Skeletal muscle tissue (tissue), 4 donors: Measurements from ENCODE around the gene FLNC. TPM values are rescaled to one million over a fixed set of nuclear protein-coding genes. Genes with fewer than 3 reads are reported as not detected.

Experiments used
- H3K27ac ChIP-seq: one replicate; pipeline ENCODE4 v1.7.0; 2013; ENCODE audit warnings: mild to moderate bottlenecking, low read depth, low read length, inconsistent platforms
- H3K27me3 ChIP-seq, 3 donors: one replicate each; pipeline ENCODE4 v1.7.0; 2013; ENCODE audit warnings: low read length in 3 of 3; ENCODE audit not compliant: control insufficient read depth in 3 of 3, insufficient read depth in 3 of 3
- H3K36me3 ChIP-seq, 3 donors: one replicate each; pipeline ENCODE4 v1.7.0; 2013; ENCODE audit warnings: low read length in 3 of 3; ENCODE audit not compliant: control insufficient read depth in 3 of 3, insufficient read depth in 3 of 3
- H3K4me1 ChIP-seq, 3 donors: one replicate each; pipeline ENCODE4 v1.7.0; 2013; ENCODE audit warnings: low read length in 3 of 3, mild to moderate bottlenecking in 3 of 3; ENCODE audit not compliant: control insufficient read depth in 3 of 3, insufficient read depth in 3 of 3
- H3K4me3 ChIP-seq, 3 donors: one replicate each; pipeline ENCODE4 v1.7.0; 2013; ENCODE audit warnings: low read length in 3 of 3
- H3K9ac ChIP-seq, 3 donors: one replicate each; pipeline ENCODE4 v1.7.0; 2013; ENCODE audit warnings: low read length in 3 of 3, mild to moderate bottlenecking in 3 of 3, moderate library complexity in 2 of 3, low read depth in 1 of 3
- H3K9me3 ChIP-seq, 3 donors: one replicate each; pipeline ENCODE4 v1.7.0; 2013; ENCODE audit warnings: low read length in 3 of 3; ENCODE audit not compliant: control insufficient read depth in 3 of 3
- total RNA-seq: library from RNA; depleted of rRNA; stranded (reverse); fragments of >200 nt; gene quantifications from one replicate; pipeline ENCODE4 v1.2.3, GENCODE V29; 2014
- donor health status: Osteomylitis.

Gene FLNC
- total RNA-seq, 1 donor from 2014 or later = 611 TPM

GRCh38 chr7:128801003-128801402 is 29.2 kb upstream of the FLNC start:
- Histone ChIP-seq H3K9ac (no peak overlapping the region), H3K4me1 (peaks cover 0 to 4% (median 3%) of the 10 kb centered on the region in 3 donors), H3K9me3 (no peaks in the 10 kb centered on the region), H3K27me3 (no peaks in the 10 kb centered on the region), H3K4me3 (no peak overlapping the region), H3K36me3 (peaks cover 0 to 5% (median 4%) of the 10 kb centered on the region in 3 donors), H3K27ac (no peak overlapping the region)

DNA sequence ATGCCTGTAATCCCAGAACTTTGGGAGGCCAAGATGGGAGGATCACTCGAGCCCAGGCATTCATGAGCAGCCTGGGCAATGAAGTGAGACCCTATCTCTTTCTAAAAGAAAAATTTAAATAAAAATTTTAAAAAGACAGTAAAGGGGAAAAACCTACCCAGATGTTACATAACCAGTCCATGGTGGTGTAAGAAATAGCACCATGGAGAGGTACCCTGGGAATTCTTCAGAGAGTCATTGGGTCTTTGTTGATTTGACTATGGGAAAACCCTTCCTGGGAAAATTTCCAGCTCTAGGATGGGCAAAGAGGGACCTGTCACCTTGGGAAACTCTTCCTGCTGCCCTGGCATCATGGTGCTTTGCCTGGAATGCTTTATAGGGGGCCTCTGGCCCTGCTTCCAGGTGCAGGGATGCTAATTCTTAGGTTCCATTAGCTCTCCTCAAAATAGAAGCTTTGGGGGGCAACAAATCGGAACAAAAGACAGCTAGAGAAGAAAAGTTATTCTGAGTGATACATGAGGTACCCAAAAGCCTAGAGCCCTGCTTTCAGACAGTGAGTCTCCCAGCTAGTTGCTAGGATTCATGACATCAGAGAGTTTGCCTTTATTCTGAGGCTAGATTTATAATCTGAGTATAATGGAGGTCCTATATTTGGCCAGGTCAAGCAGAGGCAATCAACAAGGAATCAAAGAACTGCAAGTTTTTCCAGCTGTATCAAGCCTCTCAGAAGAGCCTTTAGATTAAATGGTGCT is 28.4 kb upstream of the FLNC start:
- Histone ChIP-seq H3K27ac (no peak overlapping the region), H3K4me3 (no peak overlapping the region), H3K4me1 (no peaks in the 10 kb centered on the region), H3K27me3 (no peaks in the 10 kb centered on the region), H3K9ac (no peak overlapping the region), H3K9me3 (no peaks in the 10 kb centered on the region), H3K36me3 (peaks cover 4 to 5% (median 4%) of the 10 kb centered on the region in 3 donors)

DNA sequence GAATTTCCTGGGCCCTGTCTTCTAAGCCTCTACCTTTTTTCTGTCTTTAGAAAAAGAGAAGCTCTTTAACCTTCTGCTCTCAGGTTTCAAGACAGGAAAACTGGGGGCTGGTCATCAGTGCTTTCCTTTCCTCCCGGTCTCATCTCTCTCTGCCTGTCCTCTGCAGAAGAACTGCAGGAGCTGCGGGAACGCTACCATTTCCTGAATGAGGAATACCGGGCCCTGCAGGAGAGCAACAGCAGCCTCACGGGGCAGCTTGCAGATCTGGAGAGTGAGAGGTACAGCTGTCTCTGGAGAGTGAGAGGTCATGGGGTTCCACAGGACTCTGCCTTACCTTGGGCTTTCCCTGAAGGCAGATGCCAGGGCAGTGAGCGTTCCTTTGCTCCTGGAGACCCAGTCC is 25.7 kb upstream of the FLNC start:
- Histone ChIP-seq H3K27ac (no peak overlapping the region), H3K4me1 (peaks cover 0 to 3% (median 0%) of the 10 kb centered on the region in 3 donors), H3K36me3 (peaks cover 4 to 8% (median 5%) of the 10 kb centered on the region in 3 donors), H3K27me3 (no peaks in the 10 kb centered on the region), H3K4me3 (no peak overlapping the region), H3K9ac (no peak overlapping the region), H3K9me3 (no peaks in the 10 kb centered on the region)

- Histone ChIP-seq H3K27ac (no peak overlapping the region), H3K9ac (no peak overlapping the region), H3K9me3 (no peaks in the 10 kb centered on the region), H3K36me3 (peaks cover 4 to 8% (median 5%) of the 10 kb centered on the region in 3 donors), H3K4me1 (peaks cover 0 to 4% (median 3%) of the 10 kb centered on the region in 3 donors), H3K4me3 (no peak overlapping the region), H3K27me3 (no peaks in the 10 kb centered on the region)
Observed at GRCh38 chr7:128805225-128805624, 25.0 kb upstream of the FLNC start.

- no peak overlapping the region for H3K4me3 ChIP-seq
- no peak overlapping the region for H3K9ac ChIP-seq
- peaks cover 4 to 8% (median 5%) of the 10 kb centered on the region in 3 donors for H3K36me3 ChIP-seq
- H3K27ac ChIP-seq = no peak overlapping the region
- no peaks in the 10 kb centered on the region for H3K9me3 ChIP-seq
- no peaks in the 10 kb centered on the region for H3K27me3 ChIP-seq
- H3K4me1 ChIP-seq = peaks cover 14 to 23% (median 22%) of the 10 kb centered on the region in 3 donors
Observed at GRCh38 chr7:128807191-128807590, 23.0 kb upstream of the FLNC start.

DNA sequence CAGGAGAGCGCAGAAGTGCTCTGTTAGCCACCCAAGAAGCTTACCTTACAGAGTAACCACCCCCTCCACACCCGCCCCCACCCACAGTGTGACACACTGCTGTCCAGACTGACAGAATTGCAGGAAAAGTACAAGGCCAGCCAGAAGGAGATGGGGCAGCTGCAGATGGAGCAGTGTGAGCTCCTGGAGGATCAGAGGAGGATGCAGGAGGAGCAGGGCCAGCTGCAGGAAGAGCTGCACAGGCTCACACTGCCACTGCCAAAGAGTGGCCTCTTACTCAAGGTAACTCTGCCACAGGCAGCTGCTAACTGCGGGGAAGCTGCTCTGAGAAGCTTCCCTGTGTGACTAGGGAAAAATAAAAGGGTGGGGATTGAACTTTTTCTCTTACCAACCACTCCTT is 20.8 kb upstream of the FLNC start:
- H3K27ac ChIP-seq = no peak overlapping the region
- H3K9ac ChIP-seq = no peak overlapping the region
- H3K36me3 ChIP-seq = peaks cover 4 to 8% (median 5%) of the 10 kb centered on the region in 3 donors
- H3K4me1 ChIP-seq = peaks cover 26 to 34% (median 34%) of the 10 kb centered on the region in 3 donors
- no peaks in the 10 kb centered on the region for H3K9me3 ChIP-seq
- no peak overlapping the region for H3K4me3 ChIP-seq
- no peaks in the 10 kb centered on the region for H3K27me3 ChIP-seq

DNA sequence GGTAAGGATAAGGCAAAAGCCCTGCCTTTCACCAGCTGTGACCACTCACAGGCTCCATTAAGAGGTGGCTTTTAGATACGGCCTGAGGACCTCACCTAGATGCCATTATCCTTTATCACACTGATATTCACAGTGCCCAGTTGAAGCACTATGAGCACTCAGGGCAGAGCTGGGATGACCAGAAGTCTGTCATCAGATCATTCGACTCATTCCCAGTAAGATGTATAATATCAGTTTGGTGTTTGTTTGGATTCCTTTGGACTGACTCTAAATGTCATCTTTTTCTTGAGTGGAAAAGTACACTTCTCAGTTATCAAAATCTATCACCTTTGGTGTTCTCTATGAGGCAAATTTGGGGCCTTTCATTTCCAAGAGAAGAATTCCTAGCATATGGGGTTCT is 19.7 kb upstream of the FLNC start:
- H3K4me3 ChIP-seq = no peak overlapping the region
- no peak overlapping the region for H3K9ac ChIP-seq
- H3K27me3 ChIP-seq = no peaks in the 10 kb centered on the region
- H3K27ac ChIP-seq = no peak overlapping the region
- H3K9me3 ChIP-seq = no peaks in the 10 kb centered on the region
- H3K36me3 ChIP-seq = peaks cover under 1 to 8% (median 1%) of the 10 kb centered on the region in 3 donors
- peaks cover 26 to 34% (median 34%) of the 10 kb centered on the region in 3 donors for H3K4me1 ChIP-seq

DNA sequence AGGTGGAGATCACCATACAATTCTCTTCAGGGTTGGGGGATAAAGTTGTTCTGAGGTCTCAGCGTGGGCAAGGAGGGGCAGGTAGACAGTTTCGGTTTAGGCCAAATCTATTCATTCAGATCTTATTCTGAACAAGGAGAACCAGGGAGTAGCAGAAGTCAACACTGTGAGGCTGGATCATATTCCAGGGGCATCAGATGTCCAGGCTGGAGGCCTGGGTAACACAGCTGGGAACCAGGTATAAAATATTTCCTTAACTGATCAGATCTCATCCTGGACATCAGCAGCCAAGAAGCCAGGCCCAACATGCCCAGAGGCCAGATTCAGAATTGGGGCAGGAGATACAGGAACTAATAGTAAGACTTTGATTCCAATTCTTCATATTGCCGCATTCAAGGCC is 19.2 kb upstream of the FLNC start:
- Histone ChIP-seq H3K27me3 (no peaks in the 10 kb centered on the region), H3K4me3 (no peak overlapping the region), H3K9me3 (no peaks in the 10 kb centered on the region), H3K4me1 (peaks cover 26 to 34% (median 34%) of the 10 kb centered on the region in 3 donors), H3K9ac (no peak overlapping the region), H3K27ac (peak overlapping the region; percentile 3), H3K36me3 (peaks cover 0 to 8% (median 0%) of the 10 kb centered on the region in 3 donors)

DNA sequence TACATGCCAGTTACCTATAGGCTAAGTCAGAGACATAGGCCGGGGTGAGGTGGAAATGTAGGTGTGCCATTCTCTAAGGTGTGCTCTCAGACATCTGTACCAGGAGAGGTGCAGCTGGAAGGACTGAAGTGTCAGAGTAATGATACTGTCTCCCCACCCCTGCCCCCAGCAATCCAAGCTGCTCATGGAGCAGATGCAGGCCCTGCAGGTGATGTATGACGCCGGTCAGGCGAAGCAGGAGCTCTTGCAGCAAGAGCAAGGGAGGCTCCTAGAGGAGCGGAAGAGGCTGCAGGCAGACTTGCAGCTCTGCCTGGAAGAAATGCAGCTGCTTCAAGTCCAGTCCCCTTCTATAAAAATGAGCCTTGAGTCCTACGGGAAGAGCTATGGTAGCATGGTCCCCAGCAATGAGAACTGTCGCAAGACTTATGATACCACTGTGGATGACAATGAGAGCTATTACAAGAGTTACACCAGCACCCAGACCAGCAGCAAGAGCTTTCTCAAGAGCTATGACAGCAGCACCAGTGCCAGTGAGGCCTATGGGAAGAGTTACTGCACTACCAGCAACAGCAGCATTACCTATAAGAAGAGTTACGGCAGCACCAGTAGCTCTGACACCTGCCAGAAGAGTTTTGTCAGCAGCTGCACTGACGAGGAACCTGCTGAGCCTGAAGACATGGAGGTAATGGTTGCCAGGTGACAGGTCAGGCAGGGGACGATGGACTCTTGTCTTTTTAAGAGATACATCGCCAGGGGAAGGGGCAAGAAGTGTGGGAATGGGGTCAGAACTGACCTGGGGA is 18.4 kb upstream of the FLNC start:
- no peak overlapping the region for H3K27ac ChIP-seq
- H3K9ac ChIP-seq = peak overlapping the region in 1 of 3 donors; percentile 16
- peaks cover 0 to 4% (median 0%) of the 10 kb centered on the region in 3 donors for H3K36me3 ChIP-seq
- H3K9me3 ChIP-seq = no peaks in the 10 kb centered on the region
- H3K27me3 ChIP-seq = peaks cover 0 to 2% (median 0%) of the 10 kb centered on the region in 3 donors
- H3K4me1 ChIP-seq = peaks cover 26 to 40% (median 34%) of the 10 kb centered on the region in 3 donors
- H3K4me3 ChIP-seq = no peak overlapping the region
